Right lung (tissue), 5 donors: ENCODE data around the gene GRSF1. TPM values are rescaled to one million over a fixed set of nuclear protein-coding genes. Genes with fewer than 3 reads are reported as not detected.

ENCODE experiments used
- DNase-seq, 2 donors: peaks; one replicate each; pipeline ENCODE4 v3.0.0-alpha.2; 2013
- polyA plus RNA-seq, 5 donors: library from polyadenylated mRNA; unstranded; fragments of 120-200 nt; gene quantifications; one replicate each; pipeline versions ENCODE4 v1.2.1 to v1.2.3, GENCODE V29; 2013; ENCODE audit warnings: inconsistent platforms in 1 of 5, low replicate concordance in 1 of 5; ENCODE audit not compliant: insufficient read length in 5 of 5, insufficient read depth in 1 of 5

The GRSF1 gene
- polyA plus RNA-seq, 5 donors, result 122 to 138 (median 133) TPM

DNA sequence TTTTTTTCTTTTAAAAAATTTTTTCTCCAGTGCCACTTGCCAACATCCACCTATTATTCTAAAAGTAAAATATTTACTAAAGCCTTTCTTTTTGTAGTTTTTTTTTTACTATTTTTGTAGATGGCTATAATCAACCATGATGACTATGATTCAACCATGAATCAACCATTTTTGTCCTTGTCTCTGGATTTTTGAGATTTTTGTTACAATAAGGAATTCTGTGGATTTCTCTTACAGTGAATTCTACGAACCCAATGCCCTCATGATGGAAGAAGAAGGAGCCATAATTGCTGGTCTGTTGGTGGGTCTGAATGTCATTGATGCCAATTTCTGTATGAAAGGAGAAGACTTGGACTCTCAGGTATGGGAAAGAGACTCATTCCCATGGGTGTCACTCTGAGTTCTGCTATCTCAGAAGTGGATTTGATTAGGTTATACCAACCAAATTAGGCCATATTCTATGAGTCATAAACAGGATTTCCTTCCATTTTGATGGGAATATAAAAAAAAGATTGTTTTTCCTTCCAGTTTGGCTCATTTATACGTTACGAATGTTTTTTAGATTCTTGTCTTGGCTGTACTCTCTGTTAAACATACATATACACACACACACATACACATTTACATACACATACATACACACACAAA lies 71.3 kb downstream of the GRSF1 start:
- DNase-seq, result no peak

Other genes starting within 250 kb of the GRSF1 start
- gene AMBN, start 247.6 kb downstream of the GRSF1 start, polyA plus RNA-seq, result not detected
- gene ENAM, start 211.1 kb downstream of the GRSF1 start, polyA plus RNA-seq, result under 1 TPM; 0.14 to 0.84 (median 0.42) TPM
- gene JCHAIN, start 173.4 kb downstream of the GRSF1 start, polyA plus RNA-seq, result 1 to 10 TPM; 1.9 to 4.1 (median 2.2) TPM
- 10 to 100 TPM; 27.9 to 37.2 (median 34.8) TPM for gene UTP3, start 151.4 kb downstream of the GRSF1 start, polyA plus RNA-seq
- 100 to 1,000 TPM; 104 to 151 (median 137) TPM for gene RUFY3, start 117.9 kb downstream of the GRSF1 start, polyA plus RNA-seq
- 10 to 100 TPM; 31.2 to 53.5 (median 45.5) TPM for gene MOB1B, start 62.5 kb upstream of the GRSF1 start, polyA plus RNA-seq
- gene DCK, start 153.8 kb upstream of the GRSF1 start, polyA plus RNA-seq, result 10 to 100 TPM; 29.2 to 47.0 (median 35.8) TPM